Brain microvascular endothelial cell (primary cell): ENCODE measurements around the gene SMLR1.

Experiments
- DNase-seq: peaks from one replicate; pipeline ENCODE4 v3.0.0-alpha.2; 2020
- H3K27ac ChIP-seq: fragments of 250-450 bp; sonication (Bioruptor Pico); 2 replicates; pipeline ENCODE4 v1.5.1; 2020; ENCODE audit warnings: mild to moderate bottlenecking, moderate library complexity
- H3K27me3 ChIP-seq: fragments of 250-450 bp; sonication (Bioruptor Pico); replicated peaks from 2 replicates; pipeline ENCODE4 v1.5.1; 2020; ENCODE audit warnings: mild to moderate bottlenecking
- H3K36me3 ChIP-seq: fragments of 250-450 bp; sonication (Bioruptor Pico); replicated peaks from 2 replicates; pipeline ENCODE4 v1.5.1; 2020; ENCODE audit warnings: mild to moderate bottlenecking
- H3K4me3 ChIP-seq: 2 replicates; pipeline ENCODE4 v1.5.1; 2011; ENCODE audit warnings: low read depth, mild to moderate bottlenecking, control low read depth, low read length, moderate library complexity
- in situ Hi-C: cut with HindIII; loops from 2 replicates; pipeline ENCODE4 v1.10.0; 2017; ENCODE audit warnings: low sequenced_read_pairs, low pct_ligation_motif_present
- TF ChIP-seq, protein P1 (sequence below): IDR thresholded peaks from 2 replicates; pipeline ENCODE4 v1.5.1; 2011; ENCODE audit warnings: low read depth, mild to moderate bottlenecking, moderate library complexity, low read length, control low read depth, inconsistent platforms; ENCODE audit errors: missing control alignments

The SMLR1 gene

DNA sequence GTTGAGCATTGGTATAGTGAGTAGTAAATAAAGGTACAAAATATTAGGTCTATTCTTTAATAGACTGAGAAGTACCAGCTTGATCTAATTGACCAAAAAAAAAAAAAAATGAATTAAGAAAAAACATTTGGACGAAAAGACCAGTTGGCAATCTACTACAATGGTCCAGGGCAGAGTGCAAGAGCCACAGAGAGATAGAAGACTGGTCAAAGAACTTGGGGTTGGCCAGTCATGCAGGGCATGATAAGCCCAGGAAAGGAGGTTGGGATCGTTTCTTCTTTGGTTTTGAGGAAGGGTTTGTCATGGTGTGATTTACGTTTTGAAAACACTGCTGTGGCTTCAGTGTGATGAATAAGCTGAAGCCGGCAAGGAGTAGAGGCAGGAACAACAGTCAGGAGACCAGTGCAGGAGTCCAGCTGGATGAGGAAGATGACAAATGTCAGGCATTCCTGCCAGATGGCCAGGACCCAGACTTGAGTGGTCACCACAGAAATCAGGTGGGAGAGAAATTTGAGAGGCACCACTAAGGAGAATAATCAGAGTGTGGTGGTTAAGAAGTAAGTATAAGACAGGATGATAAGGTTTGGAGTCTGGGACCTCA, 14.0 kb downstream of the SMLR1 start:
- TF ChIP-seq, protein P1, sequence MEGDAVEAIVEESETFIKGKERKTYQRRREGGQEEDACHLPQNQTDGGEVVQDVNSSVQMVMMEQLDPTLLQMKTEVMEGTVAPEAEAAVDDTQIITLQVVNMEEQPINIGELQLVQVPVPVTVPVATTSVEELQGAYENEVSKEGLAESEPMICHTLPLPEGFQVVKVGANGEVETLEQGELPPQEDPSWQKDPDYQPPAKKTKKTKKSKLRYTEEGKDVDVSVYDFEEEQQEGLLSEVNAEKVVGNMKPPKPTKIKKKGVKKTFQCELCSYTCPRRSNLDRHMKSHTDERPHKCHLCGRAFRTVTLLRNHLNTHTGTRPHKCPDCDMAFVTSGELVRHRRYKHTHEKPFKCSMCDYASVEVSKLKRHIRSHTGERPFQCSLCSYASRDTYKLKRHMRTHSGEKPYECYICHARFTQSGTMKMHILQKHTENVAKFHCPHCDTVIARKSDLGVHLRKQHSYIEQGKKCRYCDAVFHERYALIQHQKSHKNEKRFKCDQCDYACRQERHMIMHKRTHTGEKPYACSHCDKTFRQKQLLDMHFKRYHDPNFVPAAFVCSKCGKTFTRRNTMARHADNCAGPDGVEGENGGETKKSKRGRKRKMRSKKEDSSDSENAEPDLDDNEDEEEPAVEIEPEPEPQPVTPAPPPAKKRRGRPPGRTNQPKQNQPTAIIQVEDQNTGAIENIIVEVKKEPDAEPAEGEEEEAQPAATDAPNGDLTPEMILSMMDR = no peak
- no peak for DNase-seq
- no peaks in the 10 kb centered on the region for H3K36me3 ChIP-seq
- no peaks in the 10 kb centered on the region for H3K27me3 ChIP-seq
- in situ Hi-C loops = no loop called here
- H3K4me3 ChIP-seq = no peak overlapping the region
- no peak overlapping the region for H3K27ac ChIP-seq

DNA sequence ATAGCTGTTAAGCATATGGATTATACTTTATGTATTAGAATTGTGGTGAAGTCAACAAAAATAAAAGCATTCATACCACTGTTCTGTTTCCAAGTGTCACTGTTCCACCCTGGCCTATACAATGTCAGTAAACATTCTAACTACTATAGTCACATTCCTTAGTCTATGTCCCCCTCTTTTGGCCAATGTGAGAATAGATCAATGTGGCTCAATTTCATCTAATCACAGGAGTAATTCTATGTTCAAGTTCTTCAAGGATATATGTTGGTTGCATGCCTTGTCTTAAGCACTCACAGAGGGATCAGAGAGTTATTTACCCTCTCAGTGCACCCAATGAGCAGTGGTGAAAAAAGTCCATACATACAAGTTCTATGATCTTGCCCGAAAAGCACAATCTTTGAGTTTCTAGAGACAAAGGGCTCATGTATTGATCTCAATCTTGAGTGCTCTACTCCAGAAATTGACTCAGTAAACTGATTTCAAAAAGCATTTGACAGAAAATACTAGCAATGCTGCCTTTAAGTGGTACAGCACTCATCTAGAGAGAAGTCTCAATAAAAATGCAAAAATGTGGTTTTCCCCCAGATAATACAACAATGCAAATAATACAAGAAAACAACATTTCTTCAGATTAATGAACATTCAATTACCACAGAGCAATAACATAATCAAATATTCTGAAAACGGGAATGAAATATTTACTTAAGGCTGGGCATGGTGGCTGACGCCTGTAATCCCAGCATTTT, 16.5 kb downstream of the SMLR1 start:
- peak; percentile 42 for DNase-seq
- H3K4me3 ChIP-seq = no peak overlapping the region
- in situ Hi-C loops = no loop called here
- no peak overlapping the region for H3K27ac ChIP-seq
- no peaks in the 10 kb centered on the region for H3K36me3 ChIP-seq
- TF ChIP-seq, protein P1 = peak; percentile 47
- H3K27me3 ChIP-seq = no peaks in the 10 kb centered on the region

DNA sequence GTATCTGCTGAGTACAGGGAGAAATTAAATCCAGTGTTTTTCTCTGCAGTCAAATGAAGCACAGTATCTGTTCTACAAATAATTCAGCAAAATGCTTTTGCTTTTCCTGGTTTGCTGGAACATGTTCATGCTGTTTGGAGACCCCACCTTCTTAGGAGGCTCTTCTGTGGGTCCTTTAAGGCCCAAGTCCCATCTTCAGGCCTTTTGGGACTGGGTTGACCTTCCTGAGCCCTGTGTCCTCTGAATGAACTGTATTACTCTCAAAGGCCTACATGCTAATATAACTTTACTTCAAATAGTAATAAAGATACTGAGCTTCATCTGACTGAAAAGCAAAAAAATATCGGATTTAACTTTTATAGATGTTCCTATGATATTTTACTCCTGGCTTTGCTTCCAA, 19.3 kb downstream of the SMLR1 start:
- no peak for DNase-seq
- no peaks in the 10 kb centered on the region for H3K36me3 ChIP-seq
- in situ Hi-C loops = no loop called here
- no peak overlapping the region for H3K27ac ChIP-seq
- H3K4me3 ChIP-seq = no peak overlapping the region
- H3K27me3 ChIP-seq = no peaks in the 10 kb centered on the region
- TF ChIP-seq, protein P1 = no peak

DNA sequence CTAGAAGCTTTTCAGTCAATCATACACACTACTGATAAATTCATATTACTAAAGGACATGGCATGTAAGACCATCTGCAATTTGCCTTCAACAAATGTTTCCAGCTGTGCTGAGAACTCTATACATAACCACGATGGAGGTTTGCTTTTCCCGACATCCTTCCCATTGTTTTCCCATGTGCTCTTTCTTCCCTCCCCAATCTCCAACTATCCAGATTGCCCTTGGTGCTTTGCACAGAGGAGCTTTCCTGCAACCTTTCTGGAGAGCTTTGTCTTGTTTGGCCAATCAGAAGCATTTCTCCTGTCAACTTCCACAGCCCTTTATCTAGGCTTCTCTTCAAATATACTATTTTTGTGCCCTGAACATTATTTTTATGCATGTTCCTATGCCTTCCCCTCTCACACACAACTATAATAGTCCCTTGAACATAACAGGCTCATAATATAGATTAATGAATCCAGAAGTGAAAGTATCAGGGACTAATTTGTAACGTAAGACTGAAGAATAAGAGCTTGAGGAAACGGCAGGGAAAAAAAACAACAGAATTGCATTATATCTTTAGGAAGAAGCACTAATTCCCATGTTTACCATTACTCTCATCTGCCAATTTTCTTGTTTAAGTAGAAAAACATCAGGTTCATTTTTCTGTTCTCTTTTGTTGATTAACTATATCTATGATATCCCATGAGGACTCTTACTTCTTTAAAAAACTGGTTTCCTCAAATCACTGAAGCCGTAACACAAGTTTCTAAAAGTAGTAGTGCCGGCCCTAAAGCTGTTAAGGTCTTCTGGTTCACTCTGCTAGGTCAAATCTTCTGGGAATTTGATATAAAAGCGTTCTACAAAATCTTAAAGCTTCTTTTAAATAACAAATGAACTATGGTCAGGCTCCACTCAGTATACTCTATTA, 20.1 kb downstream of the SMLR1 start:
- in situ Hi-C loops = no loop called here
- no peaks in the 10 kb centered on the region for H3K36me3 ChIP-seq
- no peak overlapping the region for H3K4me3 ChIP-seq
- no peak overlapping the region for H3K27ac ChIP-seq
- DNase-seq = no peak
- TF ChIP-seq, protein P1 = no peak
- no peaks in the 10 kb centered on the region for H3K27me3 ChIP-seq

DNA sequence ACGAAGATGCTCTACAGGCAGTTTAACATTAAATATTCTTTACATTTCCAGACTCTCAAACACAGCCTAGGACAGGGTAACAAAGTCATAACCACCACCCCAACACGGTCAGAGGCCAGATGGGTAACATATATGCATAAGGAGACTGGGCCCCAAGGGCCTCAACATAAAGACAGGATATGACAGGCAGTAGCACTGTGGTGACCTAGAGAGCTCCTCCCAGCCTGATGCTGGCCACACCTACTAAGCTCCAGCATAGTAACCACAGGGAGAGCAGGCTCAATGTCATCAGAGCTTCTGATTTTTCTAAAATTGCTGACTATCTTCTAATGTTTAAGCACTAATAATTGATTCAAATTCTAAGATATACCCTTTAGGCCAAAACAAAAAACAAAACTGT, 21.7 kb downstream of the SMLR1 start:
- no peaks in the 10 kb centered on the region for H3K36me3 ChIP-seq
- no peaks in the 10 kb centered on the region for H3K27me3 ChIP-seq
- in situ Hi-C loops = no loop called here
- H3K27ac ChIP-seq = no peak overlapping the region
- H3K4me3 ChIP-seq = no peak overlapping the region
- TF ChIP-seq, protein P1 = no peak
- no peak for DNase-seq
